ENCODE measurements around the gene RTRAF.
A peak's percentile ranks its signal among the peaks of the same experiment; 100 is the strongest.

RTRAF gene

DNA sequence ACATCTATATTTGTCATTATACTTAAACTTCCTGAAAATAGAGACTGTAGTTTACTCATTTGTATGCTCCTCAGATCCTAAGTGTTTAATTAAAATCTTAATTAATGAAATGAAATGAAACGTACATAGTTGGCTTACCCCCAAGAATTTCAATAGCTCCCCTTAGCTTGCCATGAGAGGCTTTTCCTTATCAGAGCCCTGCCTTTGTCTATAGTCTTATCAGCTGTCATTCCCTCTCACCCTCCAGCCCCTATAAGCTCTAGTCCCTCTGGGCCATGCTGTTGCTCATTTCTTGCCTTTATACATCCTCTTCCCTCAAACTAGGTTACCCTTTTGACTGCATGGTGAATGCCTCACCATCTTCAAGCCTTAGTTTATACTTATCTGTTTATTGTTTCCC lies 1.1 kb upstream of the RTRAF start:
- no peak for DNase-seq (ENCODE audit: low read depth)
- TF ChIP-seq, protein P1, sequence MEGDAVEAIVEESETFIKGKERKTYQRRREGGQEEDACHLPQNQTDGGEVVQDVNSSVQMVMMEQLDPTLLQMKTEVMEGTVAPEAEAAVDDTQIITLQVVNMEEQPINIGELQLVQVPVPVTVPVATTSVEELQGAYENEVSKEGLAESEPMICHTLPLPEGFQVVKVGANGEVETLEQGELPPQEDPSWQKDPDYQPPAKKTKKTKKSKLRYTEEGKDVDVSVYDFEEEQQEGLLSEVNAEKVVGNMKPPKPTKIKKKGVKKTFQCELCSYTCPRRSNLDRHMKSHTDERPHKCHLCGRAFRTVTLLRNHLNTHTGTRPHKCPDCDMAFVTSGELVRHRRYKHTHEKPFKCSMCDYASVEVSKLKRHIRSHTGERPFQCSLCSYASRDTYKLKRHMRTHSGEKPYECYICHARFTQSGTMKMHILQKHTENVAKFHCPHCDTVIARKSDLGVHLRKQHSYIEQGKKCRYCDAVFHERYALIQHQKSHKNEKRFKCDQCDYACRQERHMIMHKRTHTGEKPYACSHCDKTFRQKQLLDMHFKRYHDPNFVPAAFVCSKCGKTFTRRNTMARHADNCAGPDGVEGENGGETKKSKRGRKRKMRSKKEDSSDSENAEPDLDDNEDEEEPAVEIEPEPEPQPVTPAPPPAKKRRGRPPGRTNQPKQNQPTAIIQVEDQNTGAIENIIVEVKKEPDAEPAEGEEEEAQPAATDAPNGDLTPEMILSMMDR (IDR thresholded peaks at IDR 0.05; ENCODE audit: low read length, missing control alignments), result no peak
- no peak overlapping the region for H3K4me3 ChIP-seq (replicated peaks; ENCODE audit: low read depth, low read length)

DNA sequence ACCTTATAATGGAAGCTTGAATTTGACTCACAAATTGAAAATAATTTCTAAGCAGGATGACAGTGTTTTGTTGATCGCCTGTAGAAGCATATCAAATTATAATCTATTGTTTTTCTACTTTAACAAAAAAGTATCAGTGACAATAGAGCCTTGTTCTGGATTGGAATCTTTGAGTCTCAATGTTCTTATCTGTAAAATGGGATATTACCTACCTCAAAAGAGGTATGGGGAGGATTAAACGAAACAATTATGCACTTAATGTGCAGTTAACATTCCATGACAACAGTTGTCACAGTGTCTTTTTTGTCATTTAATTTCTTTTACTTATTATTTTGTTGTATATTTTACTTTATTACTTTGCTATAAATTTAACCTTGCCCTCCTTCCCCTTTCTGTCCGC lies 1.1 kb downstream of the RTRAF start:
- DNase-seq (ENCODE audit: low read depth), result no peak
- H3K4me3 ChIP-seq (replicated peaks; ENCODE audit: low read depth, low read length), result peak overlapping the region; percentile 93
- TF ChIP-seq, protein P1 (IDR thresholded peaks at IDR 0.05; ENCODE audit: low read length, missing control alignments), result no peak

DNA sequence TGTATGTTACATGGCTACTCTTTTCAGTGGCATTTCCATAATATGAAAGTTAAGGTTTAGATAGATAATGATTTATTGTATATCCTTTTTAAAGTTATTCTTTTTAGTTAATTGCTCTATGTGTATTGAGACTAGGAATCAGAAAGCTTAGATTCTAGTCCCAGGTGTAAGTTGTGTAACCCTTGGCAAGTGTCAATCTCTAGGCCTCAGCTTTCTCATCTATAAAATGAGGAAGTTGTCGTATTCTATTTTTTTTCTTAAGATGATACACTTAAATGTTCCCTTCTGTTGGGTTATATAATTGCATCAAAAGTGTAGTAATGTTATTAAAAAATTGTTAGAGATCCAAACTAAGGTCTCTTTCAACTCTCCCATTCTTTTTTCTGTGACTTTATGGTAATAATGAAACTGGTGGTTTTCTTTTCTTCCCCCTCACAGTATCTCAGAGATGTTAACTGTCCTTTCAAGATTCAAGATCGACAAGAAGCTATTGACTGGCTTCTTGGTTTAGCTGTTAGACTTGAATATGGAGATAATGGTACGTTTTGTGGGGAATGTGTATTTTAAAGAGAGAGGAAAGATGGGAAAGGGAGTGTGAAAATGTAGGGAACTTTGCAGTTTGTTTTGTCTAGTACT lies 4.1 kb downstream of the RTRAF start:
- DNase-seq (ENCODE audit: low read depth), result no peak
- H3K4me3 ChIP-seq (replicated peaks; ENCODE audit: low read depth, low read length), result no peak overlapping the region
- TF ChIP-seq, protein P1 (IDR thresholded peaks at IDR 0.05; ENCODE audit: low read length, missing control alignments), result no peak

DNA sequence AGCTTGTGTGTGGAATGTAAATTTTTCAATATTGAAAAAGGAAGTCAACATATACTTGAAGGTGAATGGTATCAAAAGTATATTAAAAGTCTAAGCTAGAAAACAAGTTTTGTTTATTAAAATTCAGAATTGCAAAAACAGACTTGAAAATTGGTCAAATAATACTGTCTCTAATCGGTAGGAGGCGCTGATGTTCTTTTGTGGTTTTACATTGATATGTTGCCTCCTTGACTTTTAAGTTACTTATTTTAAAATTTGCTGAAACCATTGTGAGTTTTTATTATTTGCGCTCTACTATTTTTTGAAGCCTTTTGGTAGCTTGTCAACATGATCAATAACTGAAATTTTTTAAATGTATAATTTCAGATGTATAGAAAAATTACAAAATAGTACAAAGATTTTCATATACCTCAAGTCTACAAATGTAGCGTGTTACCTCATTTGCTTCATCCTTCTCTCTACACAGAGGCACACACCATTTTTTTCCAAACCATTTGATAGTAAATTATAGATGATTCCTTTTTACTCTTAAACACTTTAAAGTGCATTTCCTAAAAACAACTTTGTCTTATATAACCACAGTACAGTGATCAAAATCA lies 6.9 kb downstream of the RTRAF start:
- H3K4me3 ChIP-seq (replicated peaks; ENCODE audit: low read depth, low read length), result no peak overlapping the region
- peak; percentile 85 for DNase-seq (ENCODE audit: low read depth)
- TF ChIP-seq, protein P1 (IDR thresholded peaks at IDR 0.05; ENCODE audit: low read length, missing control alignments), result peak; percentile 70

DNA sequence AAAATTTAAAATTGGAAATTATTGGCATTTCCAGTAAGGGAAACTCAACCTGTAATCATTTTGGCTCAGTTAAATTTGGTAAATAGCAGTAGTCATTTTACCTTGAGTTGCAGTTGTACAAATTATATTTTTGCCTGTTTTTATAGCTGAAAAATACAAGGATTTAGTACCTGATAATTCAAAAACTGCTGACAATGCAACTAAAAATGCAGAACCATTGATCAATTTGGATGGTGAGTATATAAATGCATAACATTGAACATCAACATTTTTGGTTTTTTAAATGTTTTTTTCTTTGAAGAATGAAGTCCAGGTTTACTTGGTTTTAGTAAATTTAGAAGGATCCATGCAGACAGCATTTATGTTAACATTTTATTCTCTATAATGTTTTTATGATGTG lies 9.0 kb downstream of the RTRAF start:
- TF ChIP-seq, protein P1 (IDR thresholded peaks at IDR 0.05; ENCODE audit: low read length, missing control alignments), result no peak
- DNase-seq (ENCODE audit: low read depth), result no peak
- H3K4me3 ChIP-seq (replicated peaks; ENCODE audit: low read depth, low read length), result no peak overlapping the region

DNA sequence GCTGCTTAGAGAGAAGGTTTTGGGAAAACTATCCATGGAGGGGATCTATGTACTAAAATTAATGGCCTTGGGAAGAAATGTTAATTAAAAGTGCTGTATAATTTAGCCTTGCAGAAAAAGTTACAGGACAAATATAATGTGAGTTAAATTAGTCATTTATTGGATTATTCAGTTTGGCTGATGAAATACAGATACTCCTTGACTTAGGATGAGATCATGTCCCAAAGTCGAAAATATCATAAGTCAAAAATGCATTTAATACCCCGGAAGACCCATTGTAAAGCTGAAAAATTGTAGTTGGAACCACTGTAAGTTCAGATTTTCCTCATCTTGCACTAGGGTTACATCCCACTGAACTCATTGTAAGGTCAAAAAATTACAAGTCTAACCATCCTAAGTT lies 9.7 kb downstream of the RTRAF start:
- TF ChIP-seq, protein P1 (IDR thresholded peaks at IDR 0.05; ENCODE audit: low read length, missing control alignments), result no peak
- DNase-seq (ENCODE audit: low read depth), result peak; percentile 28

More for the DNA sequence above, 9.7 kb downstream of the RTRAF start:
- no peak overlapping the region for H3K4me3 ChIP-seq (replicated peaks; ENCODE audit: low read depth, low read length)
